ENCODE data around the gene MS4A8. TPM values are rescaled to one million over a fixed set of nuclear protein-coding genes. Genes with fewer than 3 reads are reported as not detected.
A peak's percentile ranks its signal among the peaks of the same experiment; 100 is the strongest.

Gene MS4A8
- total RNA-seq, 4 donors from 2014 or later, result 22.9 to 141 (median 52.1) TPM

DNA sequence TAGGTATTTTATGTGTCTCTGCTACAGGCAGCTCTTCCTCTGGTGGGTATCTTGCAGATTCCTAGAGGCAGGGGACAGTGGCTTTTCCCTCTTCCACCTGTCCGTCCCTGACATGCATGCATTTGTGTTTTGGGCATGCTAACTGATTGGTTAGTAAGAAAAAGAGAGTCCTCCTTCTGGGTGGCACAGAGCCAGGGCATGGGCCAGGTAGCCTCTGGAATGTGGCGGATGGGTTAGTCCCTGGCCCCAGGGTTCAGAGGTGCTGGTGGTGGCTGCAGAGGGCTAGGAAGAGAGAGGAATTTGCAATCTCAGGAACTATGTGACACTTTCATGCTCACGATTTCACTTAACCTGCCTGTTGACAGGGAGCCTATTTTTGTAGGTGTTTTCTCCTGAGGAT lies 51.5 kb downstream of the MS4A8 start:
- H3K27ac ChIP-seq, result no peak overlapping the region
- H3K36me3 ChIP-seq, result no peaks in the 10 kb centered on the region
- WGBS, 2 donors (ENCODE audit: low coverage in 1 of 2), result 86% methylated on average over 3 of the region's 3 CpGs; no CpG with 5 or more reads in 1 of the 2 donors
- no peak overlapping the region for H3K4me3 ChIP-seq
- TF ChIP-seq POLR2AphosphoS5 (IDR thresholded peaks at IDR 0.05), result no peak
- TF ChIP-seq POLR2A (IDR thresholded peaks at IDR 0.05), result no peak
- TF ChIP-seq, protein P1, sequence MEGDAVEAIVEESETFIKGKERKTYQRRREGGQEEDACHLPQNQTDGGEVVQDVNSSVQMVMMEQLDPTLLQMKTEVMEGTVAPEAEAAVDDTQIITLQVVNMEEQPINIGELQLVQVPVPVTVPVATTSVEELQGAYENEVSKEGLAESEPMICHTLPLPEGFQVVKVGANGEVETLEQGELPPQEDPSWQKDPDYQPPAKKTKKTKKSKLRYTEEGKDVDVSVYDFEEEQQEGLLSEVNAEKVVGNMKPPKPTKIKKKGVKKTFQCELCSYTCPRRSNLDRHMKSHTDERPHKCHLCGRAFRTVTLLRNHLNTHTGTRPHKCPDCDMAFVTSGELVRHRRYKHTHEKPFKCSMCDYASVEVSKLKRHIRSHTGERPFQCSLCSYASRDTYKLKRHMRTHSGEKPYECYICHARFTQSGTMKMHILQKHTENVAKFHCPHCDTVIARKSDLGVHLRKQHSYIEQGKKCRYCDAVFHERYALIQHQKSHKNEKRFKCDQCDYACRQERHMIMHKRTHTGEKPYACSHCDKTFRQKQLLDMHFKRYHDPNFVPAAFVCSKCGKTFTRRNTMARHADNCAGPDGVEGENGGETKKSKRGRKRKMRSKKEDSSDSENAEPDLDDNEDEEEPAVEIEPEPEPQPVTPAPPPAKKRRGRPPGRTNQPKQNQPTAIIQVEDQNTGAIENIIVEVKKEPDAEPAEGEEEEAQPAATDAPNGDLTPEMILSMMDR (IDR thresholded peaks at IDR 0.05), result no peak
- no peak for TF ChIP-seq EP300 (IDR thresholded peaks at IDR 0.05; ENCODE audit: low read depth)
- intact Hi-C loops (cut with DNase I; ENCODE audit: low total_unique reads) (no loop called here), in situ Hi-C loops (cut with MboI; ENCODE audit: low pct_ligation_motif_present in 1 of 4, low pct_unique_long_range_greater_than_20kb in 1 of 4, low sequenced_read_pairs in 3 of 4) (no loop called here)
- H3K9me3 ChIP-seq, result no peaks in the 10 kb centered on the region
- DNase-seq, result no peak
- H3K27me3 ChIP-seq, result peaks cover 24% of the 10 kb centered on the region
- no peaks in the 10 kb centered on the region for H3K4me1 ChIP-seq

DNA sequence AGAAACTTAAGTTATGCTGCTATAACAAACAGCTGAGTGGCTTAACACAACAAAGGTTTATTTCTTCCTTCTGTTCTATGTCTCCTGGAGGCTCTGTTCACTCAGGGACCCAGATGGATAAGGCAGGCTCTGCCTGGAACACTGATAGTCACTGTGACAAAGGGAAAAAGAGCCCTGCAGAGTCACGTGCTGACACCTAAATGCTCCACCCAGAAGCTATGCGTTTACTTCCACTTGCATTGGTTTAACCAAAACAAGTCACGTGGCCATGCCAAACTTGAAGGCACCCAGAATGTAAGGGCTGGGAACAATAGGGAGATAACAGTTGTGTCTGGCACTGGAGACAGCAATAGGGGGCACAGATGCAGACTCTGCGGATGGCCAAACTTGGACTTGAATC lies 53.9 kb downstream of the MS4A8 start:
- Histone ChIP-seq H3K27me3 (peaks cover 24% of the 10 kb centered on the region), H3K9me3 (no peaks in the 10 kb centered on the region), H3K27ac (no peak overlapping the region), H3K4me1 (no peaks in the 10 kb centered on the region), H3K4me3 (no peak overlapping the region), H3K36me3 (no peaks in the 10 kb centered on the region)
- intact Hi-C loops (cut with DNase I; ENCODE audit: low total_unique reads) (no loop called here), in situ Hi-C loops (cut with MboI; ENCODE audit: low pct_ligation_motif_present in 1 of 4, low pct_unique_long_range_greater_than_20kb in 1 of 4, low sequenced_read_pairs in 3 of 4) (no loop called here)
- TF ChIP-seq EP300 (IDR thresholded peaks at IDR 0.05; ENCODE audit: low read depth) (no peak), POLR2AphosphoS5 (IDR thresholded peaks at IDR 0.05) (no peak), POLR2A (IDR thresholded peaks at IDR 0.05) (no peak)
- TF ChIP-seq, protein P1 (IDR thresholded peaks at IDR 0.05), result no peak
- DNase-seq, result no peak
- WGBS, 2 donors (ENCODE audit: low coverage in 1 of 2), result 45 to 48% methylated on average over 4 of the region's 4 CpGs

DNA sequence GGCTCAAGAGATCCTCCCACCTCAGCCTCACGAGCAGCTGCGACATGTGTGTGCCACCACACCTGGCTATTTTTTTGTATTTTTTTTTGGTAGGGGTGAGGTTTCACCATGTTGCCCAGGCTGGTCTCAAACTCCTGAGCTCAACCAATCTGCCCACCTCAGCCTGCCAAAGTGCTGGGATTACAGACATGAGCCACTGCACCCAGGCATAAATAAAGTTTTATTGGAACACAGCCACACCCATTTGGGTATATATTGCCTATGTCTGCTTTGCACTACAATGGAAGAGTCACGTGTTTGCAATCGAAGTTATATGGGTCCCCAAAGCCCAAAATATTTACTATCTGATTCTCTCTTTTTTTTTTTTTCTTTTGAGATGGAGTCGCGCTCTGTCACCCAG lies 55.5 kb downstream of the MS4A8 start:
- Histone ChIP-seq H3K27me3 (peaks cover 24% of the 10 kb centered on the region), H3K27ac (no peak overlapping the region), H3K9me3 (no peaks in the 10 kb centered on the region), H3K36me3 (no peaks in the 10 kb centered on the region), H3K4me3 (no peak overlapping the region), H3K4me1 (no peaks in the 10 kb centered on the region)
- in situ Hi-C loops (cut with MboI; ENCODE audit: low pct_ligation_motif_present in 1 of 4, low pct_unique_long_range_greater_than_20kb in 1 of 4, low sequenced_read_pairs in 3 of 4) (no loop called here), intact Hi-C loops (cut with DNase I; ENCODE audit: low total_unique reads) (no loop called here)
- 86 to 94% methylated on average over 6 of the region's 6 CpGs for WGBS, 2 donors (ENCODE audit: low coverage in 1 of 2)
- no peak for DNase-seq
- TF ChIP-seq, protein P1 (IDR thresholded peaks at IDR 0.05), result no peak

DNA sequence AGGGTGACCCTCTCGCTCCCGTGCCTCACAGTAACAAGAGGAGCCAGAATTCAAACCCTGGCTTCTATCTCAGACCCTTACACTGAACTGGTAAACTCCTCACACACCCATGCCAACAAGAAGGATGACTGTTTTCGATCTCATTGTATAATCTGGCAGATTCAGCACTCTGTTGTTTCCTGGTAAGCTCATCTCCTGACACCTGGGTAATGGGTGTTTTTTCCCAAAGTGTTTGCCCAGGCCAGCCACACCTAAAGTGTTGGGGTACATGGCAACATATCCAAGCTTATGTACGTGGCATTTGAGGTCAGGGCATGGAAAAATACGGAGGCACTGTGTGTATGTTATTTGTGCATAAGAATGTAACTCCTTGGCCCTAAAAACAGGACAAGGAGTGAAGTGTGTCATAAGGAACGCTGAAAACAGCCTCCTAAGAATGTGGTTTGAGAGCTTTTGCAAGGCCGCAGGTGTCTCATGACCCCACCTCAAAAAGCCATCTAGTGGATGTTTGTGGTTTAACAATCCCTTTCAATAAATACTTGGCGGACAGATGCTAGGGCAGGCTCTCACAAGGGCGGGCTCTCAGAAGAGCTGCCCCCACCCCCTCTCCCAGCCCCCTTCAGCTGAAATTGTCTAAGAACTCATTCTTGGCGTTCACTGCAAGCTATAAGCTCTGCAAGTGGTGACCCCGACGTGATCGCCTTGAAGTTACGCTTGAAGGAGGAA lies 57.1 kb downstream of the MS4A8 start, which contains the start of gene MS4A15:
Gene MS4A15 (plus strand): TSS at position 561 of the 726 bp plus-strand sequence. CDS start 6,867 bp downstream, outside the sequence.
- H3K4me1 ChIP-seq, result no peaks in the 10 kb centered on the region

More for the DNA sequence above, 57.1 kb downstream of the MS4A8 start, which contains the start of gene MS4A15:
- peaks cover 8% of the 10 kb centered on the region for H3K27me3 ChIP-seq
- 39 to 52% methylated on average over 6 to 14 of the region's 14 CpGs for whole genome bisulfite sequencing, 2 donors (ENCODE audit: low coverage in 1 of 2)
- no peak within 1 kb of the TSS for H3K4me3 ChIP-seq
- in situ Hi-C loops (cut with MboI; ENCODE audit: low pct_ligation_motif_present in 1 of 4, low pct_unique_long_range_greater_than_20kb in 1 of 4, low sequenced_read_pairs in 3 of 4), result no loop called here
- no peaks in the 10 kb centered on the region for H3K9me3 ChIP-seq
- H3K27ac ChIP-seq, result no peak within 1 kb of the TSS
- H3K36me3 ChIP-seq, result no peaks in the 10 kb centered on the region
- TF ChIP-seq, protein P1 (IDR thresholded peaks at IDR 0.05), result peak; percentile 33 to 54 (median 52)
- TF ChIP-seq POLR2A (IDR thresholded peaks at IDR 0.05), result no peak
- intact Hi-C loops (cut with DNase I; ENCODE audit: low total_unique reads), result no loop called here
- no peak for DNase-seq
